Parathyroid adenoma (tissue), 2 donors: ENCODE results near the gene PEX11A.

Source experiments
- H2AFZ ChIP-seq: fragments of 300-600 bp; sonication (generic); one replicate; pipeline ENCODE4 v1.7.0; 2017; ENCODE audit warnings: antibody characterized with exemption, mild to moderate bottlenecking
- H3K27ac ChIP-seq: fragments of 300-600 bp; sonication (generic); one replicate; pipeline ENCODE4 v1.7.0; 2017
- H3K27me3 ChIP-seq: fragments of 300-600 bp; sonication (generic); one replicate; pipeline ENCODE4 v1.7.0; 2017; ENCODE audit warnings: low read length; ENCODE audit not compliant: control insufficient read depth, insufficient read depth
- H3K36me3 ChIP-seq: fragments of 300-600 bp; sonication (generic); one replicate; pipeline ENCODE4 v1.7.0; 2017; ENCODE audit warnings: low read length; ENCODE audit not compliant: control insufficient read depth, insufficient read depth
- H3K4me1 ChIP-seq: fragments of 300-600 bp; sonication (generic); one replicate; pipeline ENCODE4 v1.7.0; 2017; ENCODE audit warnings: control low read depth
- H3K4me2 ChIP-seq: fragments of 300-600 bp; sonication (generic); one replicate; pipeline ENCODE4 v1.7.0; 2017; ENCODE audit warnings: low read length
- H3K4me3 ChIP-seq: fragments of 300-600 bp; sonication (generic); one replicate; pipeline ENCODE4 v1.7.0; 2017; ENCODE audit warnings: low read depth, low read length
- H3K79me2 ChIP-seq: fragments of 300-600 bp; sonication (generic); one replicate; pipeline ENCODE4 v1.7.0; 2017; ENCODE audit warnings: control low read depth
- H3K9ac ChIP-seq: fragments of 300-600 bp; sonication (generic); one replicate; pipeline ENCODE4 v1.7.0; 2017; ENCODE audit warnings: mild to moderate bottlenecking
- H3K9me3 ChIP-seq: fragments of 300-600 bp; sonication (generic); one replicate; pipeline ENCODE4 v1.7.0; 2017; ENCODE audit warnings: low read length; ENCODE audit not compliant: control insufficient read depth
- CTCF ChIP-seq: fragments of 300-600 bp; sonication (generic); IDR thresholded peaks from one replicate; pipeline ENCODE4 v1.7.0; 2017; ENCODE audit warnings: antibody characterized with exemption, mild to moderate bottlenecking
- donor health status: primary hyperparathyroidism.

PEX11A gene

DNA sequence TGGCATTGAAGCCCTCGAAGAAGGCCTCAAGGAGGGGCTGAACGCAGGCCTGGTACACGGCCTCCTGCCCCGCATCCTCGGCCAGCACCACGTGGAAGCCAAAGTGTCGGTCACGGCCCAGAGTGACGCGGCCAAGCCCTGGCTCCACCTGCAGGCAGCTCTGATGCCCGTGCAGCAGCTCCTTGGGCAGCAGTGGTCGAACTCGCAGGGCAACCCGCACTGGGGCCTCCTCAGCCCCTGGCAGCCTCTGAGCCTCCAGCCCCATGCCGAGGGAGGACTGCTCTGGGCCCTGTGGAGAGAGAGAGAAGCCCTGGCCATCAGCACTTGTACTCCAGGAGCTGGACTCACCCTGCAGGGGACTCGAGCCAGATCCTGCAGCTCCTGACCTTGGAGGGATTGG lies 37.9 kb downstream of the PEX11A start:
- Histone ChIP-seq H3K9ac (no peak overlapping the region), H3K4me1 (no peaks in the 10 kb centered on the region), H3K27me3 (no peaks in the 10 kb centered on the region), H3K9me3 (no peaks in the 10 kb centered on the region), H3K4me3 (no peak overlapping the region), H3K79me2 (no peaks in the 10 kb centered on the region), H3K4me2 (no peak overlapping the region), H3K36me3 (no peaks in the 10 kb centered on the region), H3K27ac (no peak overlapping the region), H2AFZ (no peak overlapping the region)
- TF ChIP-seq CTCF = no peak

GRCh38 chr15:89652131-89652530 lies 38.4 kb downstream of the PEX11A start:
- no peak overlapping the region for H2AFZ ChIP-seq
- H3K4me3 ChIP-seq = no peak overlapping the region
- no peaks in the 10 kb centered on the region for H3K4me1 ChIP-seq
- no peak overlapping the region for H3K9ac ChIP-seq
- TF ChIP-seq CTCF = no peak
- H3K27ac ChIP-seq = no peak overlapping the region
- no peak overlapping the region for H3K4me2 ChIP-seq
- H3K27me3 ChIP-seq = no peaks in the 10 kb centered on the region
- H3K79me2 ChIP-seq = no peaks in the 10 kb centered on the region
- H3K9me3 ChIP-seq = no peaks in the 10 kb centered on the region
- H3K36me3 ChIP-seq = no peaks in the 10 kb centered on the region

GRCh38 chr15:89649716-89650115 lies 40.8 kb downstream of the PEX11A start:
- no peaks in the 10 kb centered on the region for H3K4me1 ChIP-seq
- no peaks in the 10 kb centered on the region for H3K27me3 ChIP-seq
- no peak for TF ChIP-seq CTCF
- no peaks in the 10 kb centered on the region for H3K36me3 ChIP-seq
- no peak overlapping the region for H3K4me2 ChIP-seq
- no peak overlapping the region for H3K9ac ChIP-seq
- no peak overlapping the region for H3K4me3 ChIP-seq
- H3K79me2 ChIP-seq = no peaks in the 10 kb centered on the region
- no peak overlapping the region for H2AFZ ChIP-seq
- H3K27ac ChIP-seq = no peak overlapping the region
- no peaks in the 10 kb centered on the region for H3K9me3 ChIP-seq

DNA sequence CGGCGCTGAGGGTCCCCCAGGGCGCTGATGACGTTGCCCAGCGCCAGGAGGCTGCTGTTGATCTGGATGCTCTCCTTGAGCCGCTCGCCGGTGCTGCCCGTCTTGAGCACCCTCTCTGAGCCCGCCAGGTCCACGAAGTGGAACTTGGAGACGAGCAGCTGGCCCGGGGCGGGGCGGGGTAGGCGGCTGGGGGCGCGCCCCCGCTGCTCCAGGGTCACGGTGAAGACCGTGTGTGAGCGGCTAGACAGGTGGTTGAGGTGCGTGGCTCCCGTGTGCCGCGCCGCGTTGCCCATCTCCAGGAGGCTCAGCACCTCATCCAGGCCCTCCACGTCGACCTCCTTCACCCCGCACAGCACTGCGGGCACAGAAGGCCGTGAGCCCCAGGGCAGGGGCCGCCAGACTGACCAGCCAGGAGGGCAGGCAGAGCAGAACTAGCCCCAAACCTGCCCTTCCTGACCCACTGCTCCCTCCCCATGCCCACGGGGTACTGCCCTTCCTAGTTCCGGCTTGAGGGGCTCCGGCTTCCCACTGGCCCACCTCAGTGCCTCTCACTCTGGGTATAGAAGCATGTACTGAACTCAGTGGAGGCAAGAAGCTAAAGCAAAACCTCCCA lies 41.4 kb downstream of the PEX11A start:
- no peak for TF ChIP-seq CTCF
- H3K36me3 ChIP-seq = no peaks in the 10 kb centered on the region
- no peak overlapping the region for H2AFZ ChIP-seq
- H3K79me2 ChIP-seq = no peaks in the 10 kb centered on the region
- H3K9ac ChIP-seq = no peak overlapping the region
- no peaks in the 10 kb centered on the region for H3K4me1 ChIP-seq
- H3K4me3 ChIP-seq = no peak overlapping the region
- no peak overlapping the region for H3K4me2 ChIP-seq
- H3K9me3 ChIP-seq = no peaks in the 10 kb centered on the region
- no peak overlapping the region for H3K27ac ChIP-seq
- no peaks in the 10 kb centered on the region for H3K27me3 ChIP-seq
